Neutrophil (primary cell): Measurements from ENCODE around the gene AP2B1.

Experiments used
- H3K27ac ChIP-seq: fragments of 200-600 bp; sonication (generic); 2 replicates; pipeline ENCODE4 v1.5.1; 2016; ENCODE audit warnings: mild to moderate bottlenecking, moderate library complexity
- H3K27me3 ChIP-seq: fragments of 200-600 bp; sonication (generic); 2 replicates; pipeline ENCODE4 v1.6.0; 2016; ENCODE audit warnings: mild to moderate bottlenecking
- H3K36me3 ChIP-seq: fragments of 200-600 bp; sonication (generic); 2 replicates; pipeline ENCODE4 v1.5.1; 2017
- H3K4me1 ChIP-seq, 2 experiments: fragments of 200-600 bp in 1 of 2; sonication (generic) in 1 of 2; 1 replicate in 1 of 2; 2 replicates in 1 of 2; pipeline versions ENCODE4 v1.5.1 to v1.6.1; 2013 to 2016; ENCODE audit warnings: low read depth in 1 of 2, low read length in 1 of 2, mild to moderate bottlenecking in 1 of 2, moderate library complexity in 1 of 2; ENCODE audit not compliant: control insufficient read depth in 1 of 2, insufficient read depth in 1 of 2
- H3K4me3 ChIP-seq, 2 experiments: fragments of 200-600 bp in 1 of 2; sonication (generic) in 1 of 2; 1 replicate in 1 of 2; 2 replicates in 1 of 2; pipeline ENCODE4 v1.5.1; 2013 to 2016; ENCODE audit warnings: low read depth in 1 of 2, low read length in 1 of 2, mild to moderate bottlenecking in 1 of 2, moderate library complexity in 1 of 2
- H3K9me3 ChIP-seq: fragments of 200-600 bp; sonication (generic); 2 replicates; pipeline ENCODE4 v1.5.1; 2016
- TF ChIP-seq, protein P1 (sequence below): fragments of 200-600 bp; sonication (generic); IDR thresholded peaks from 2 replicates; pipeline ENCODE4 v1.5.1; 2016; ENCODE audit warnings: antibody characterized with exemption

AP2B1 gene

DNA sequence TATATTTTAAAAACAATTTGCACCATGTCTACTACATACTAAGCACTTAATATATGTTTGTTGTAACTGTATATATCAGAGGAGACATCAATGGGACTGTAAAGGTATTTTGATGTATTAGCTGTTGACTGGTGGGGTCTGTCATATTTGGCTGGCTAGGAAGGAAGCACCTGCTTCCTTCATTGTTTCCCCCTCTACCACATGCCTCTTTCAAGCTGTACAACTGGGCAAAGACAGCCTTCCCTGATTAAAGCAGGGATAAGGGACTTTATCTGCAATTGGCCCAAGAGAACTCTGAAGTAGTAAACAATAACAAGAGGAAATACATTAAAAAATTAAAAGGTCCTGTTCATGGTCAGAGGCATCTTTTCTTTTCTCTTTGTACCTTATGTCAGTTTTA lies 44.1 kb upstream of the AP2B1 start:
- Histone ChIP-seq H3K36me3 (no peaks in the 10 kb centered on the region), H3K27me3 (no peaks in the 10 kb centered on the region), H3K27ac (peak overlapping the region; percentile 41), H3K4me3 (no peak overlapping the region), H3K9me3 (no peaks in the 10 kb centered on the region), H3K4me1 (peaks cover 30 to 47% of the 10 kb centered on the region in 2 experiments)
- TF ChIP-seq, protein P1, sequence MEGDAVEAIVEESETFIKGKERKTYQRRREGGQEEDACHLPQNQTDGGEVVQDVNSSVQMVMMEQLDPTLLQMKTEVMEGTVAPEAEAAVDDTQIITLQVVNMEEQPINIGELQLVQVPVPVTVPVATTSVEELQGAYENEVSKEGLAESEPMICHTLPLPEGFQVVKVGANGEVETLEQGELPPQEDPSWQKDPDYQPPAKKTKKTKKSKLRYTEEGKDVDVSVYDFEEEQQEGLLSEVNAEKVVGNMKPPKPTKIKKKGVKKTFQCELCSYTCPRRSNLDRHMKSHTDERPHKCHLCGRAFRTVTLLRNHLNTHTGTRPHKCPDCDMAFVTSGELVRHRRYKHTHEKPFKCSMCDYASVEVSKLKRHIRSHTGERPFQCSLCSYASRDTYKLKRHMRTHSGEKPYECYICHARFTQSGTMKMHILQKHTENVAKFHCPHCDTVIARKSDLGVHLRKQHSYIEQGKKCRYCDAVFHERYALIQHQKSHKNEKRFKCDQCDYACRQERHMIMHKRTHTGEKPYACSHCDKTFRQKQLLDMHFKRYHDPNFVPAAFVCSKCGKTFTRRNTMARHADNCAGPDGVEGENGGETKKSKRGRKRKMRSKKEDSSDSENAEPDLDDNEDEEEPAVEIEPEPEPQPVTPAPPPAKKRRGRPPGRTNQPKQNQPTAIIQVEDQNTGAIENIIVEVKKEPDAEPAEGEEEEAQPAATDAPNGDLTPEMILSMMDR: no peak

DNA sequence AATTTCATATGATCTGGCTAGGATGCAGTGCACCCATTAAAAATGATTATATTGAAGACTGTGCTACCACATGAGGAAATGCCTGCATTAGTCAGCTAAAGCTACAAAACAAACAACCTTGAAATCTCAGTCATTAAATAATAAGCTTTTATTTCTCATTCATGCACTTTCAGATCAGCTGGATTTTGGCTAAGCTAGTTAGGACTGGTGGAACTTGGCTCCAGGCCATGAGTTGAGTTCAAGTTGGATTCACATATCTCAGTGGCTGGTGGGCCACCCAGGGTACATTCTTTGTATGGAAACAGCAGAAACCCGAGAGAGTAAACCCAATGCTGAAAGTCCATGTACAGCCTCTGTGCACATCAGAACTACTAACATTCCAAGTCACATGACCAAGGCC lies 43.3 kb upstream of the AP2B1 start:
- H3K4me1 ChIP-seq: peaks cover 30 to 47% of the 10 kb centered on the region in 2 experiments
- peaks cover 1% of the 10 kb centered on the region for H3K27me3 ChIP-seq
- H3K36me3 ChIP-seq: no peaks in the 10 kb centered on the region
- no peaks in the 10 kb centered on the region for H3K9me3 ChIP-seq
- TF ChIP-seq, protein P1: no peak
- H3K27ac ChIP-seq: no peak overlapping the region
- no peak overlapping the region for H3K4me3 ChIP-seq

DNA sequence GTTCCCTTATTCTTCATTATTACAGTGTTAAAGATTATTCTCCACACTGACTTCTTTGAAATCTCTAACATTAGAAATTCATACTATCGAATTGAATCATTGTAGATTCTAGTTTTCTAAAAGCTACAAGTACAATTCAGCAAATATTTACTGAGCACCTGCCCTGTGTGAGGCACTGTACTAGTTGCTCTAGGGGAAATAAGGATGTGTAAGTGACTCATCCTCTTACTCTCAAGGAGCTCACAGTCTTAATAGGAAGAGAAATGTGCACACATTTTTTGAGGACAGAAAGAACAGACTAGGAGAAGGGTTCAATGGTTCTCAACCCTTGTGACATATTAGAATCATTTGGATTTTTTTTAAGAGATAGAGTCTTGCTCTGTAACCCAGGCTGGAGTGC lies 42.0 kb upstream of the AP2B1 start:
- H3K27me3 ChIP-seq: peaks cover 6% of the 10 kb centered on the region

DNA sequence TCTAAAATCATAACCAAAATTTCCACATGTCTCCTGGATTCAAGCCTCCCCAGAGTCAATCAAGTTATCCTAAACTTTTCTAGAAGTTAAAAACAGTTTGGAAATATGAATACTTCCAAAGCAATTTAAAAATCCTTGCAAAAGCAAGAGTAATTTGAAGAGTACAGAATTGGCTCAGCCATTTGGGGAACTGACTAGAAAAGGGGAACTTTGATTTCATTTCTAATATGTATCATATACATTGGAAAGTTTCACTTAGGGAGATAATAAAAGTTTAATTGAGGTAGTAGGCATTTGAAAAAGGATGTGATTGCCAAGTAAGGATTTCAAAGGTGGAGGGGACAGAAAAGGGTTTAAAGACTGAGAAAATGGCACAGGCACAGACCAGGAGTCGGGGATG lies 40.6 kb upstream of the AP2B1 start:
- Histone ChIP-seq H3K9me3 (no peaks in the 10 kb centered on the region), H3K27ac (peak overlapping the region; percentile 48), H3K4me3 (no peak overlapping the region), H3K36me3 (no peaks in the 10 kb centered on the region), H3K4me1 (peaks cover 11 to 20% of the 10 kb centered on the region in 2 experiments), H3K27me3 (peaks cover 13% of the 10 kb centered on the region)
- TF ChIP-seq, protein P1: no peak

More for the DNA sequence above, 42.0 kb upstream of the AP2B1 start:
- Histone ChIP-seq H3K9me3 (no peaks in the 10 kb centered on the region), H3K4me1 (peaks cover 21 to 34% of the 10 kb centered on the region in 2 experiments), H3K27ac (no peak overlapping the region), H3K36me3 (no peaks in the 10 kb centered on the region), H3K4me3 (no peak overlapping the region)
- TF ChIP-seq, protein P1: no peak

DNA sequence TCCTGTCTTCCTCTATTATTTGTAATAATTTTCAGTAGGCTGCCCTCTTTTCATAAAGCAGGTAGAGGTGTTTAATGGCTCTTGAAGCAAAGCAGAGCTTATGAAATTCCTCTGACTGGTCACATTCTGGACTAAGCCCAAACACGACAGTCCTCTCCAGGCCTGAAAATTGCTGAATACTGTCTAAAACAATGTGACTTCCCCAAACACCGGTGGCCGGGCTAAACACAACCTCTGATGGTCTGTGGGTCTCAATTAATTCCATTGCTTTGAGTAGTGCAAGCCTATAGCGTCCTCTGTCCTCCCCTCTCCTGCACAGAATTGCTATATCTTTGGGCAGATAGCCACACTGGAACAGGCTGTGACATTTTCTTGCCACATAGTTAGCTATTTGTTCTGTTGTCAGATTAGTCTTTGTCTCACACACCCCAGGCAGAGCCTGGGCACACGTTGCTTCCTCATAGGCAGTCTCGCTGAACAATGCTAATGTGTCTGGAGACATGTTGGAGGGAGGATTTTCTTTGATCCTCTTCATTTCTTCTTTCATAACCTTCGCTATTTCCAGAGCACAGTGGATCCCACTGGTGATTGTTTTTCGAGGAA lies 38.8 kb upstream of the AP2B1 start:
- TF ChIP-seq, protein P1: no peak
- H3K36me3 ChIP-seq: no peaks in the 10 kb centered on the region
- no peaks in the 10 kb centered on the region for H3K9me3 ChIP-seq
- peaks cover 7 to 9% of the 10 kb centered on the region in 2 experiments for H3K4me1 ChIP-seq
- peaks cover 30% of the 10 kb centered on the region for H3K27me3 ChIP-seq
- H3K27ac ChIP-seq: no peak overlapping the region
- no peak overlapping the region for H3K4me3 ChIP-seq
